GM12878 (cell line): Measurements from ENCODE around the gene ATP2B1. TPM values are rescaled to one million over a fixed set of nuclear protein-coding genes. Genes with fewer than 3 reads are reported as not detected.

Experiments
- ATAC-seq: fragments of 200-7000 bp; cut with Tn5 transposase; 3 replicates; pipeline ENCODE4 v1.9.1; 2020; ENCODE audit warnings: mild to moderate bottlenecking, moderate library complexity
- BruUV-seq: library from RNA; stranded (reverse); fragments of 400-500 nt; replicated peaks from 2 replicates; lab custom pipeline; 2021; lab: Mats Ljungman, UMichigan
- CTCF ChIA-PET: fragments of 300-600 bp; sonication (Branson Sonifier 250); formaldehyde crosslinking; extraction: SDS; loops from one replicate; lab custom pipeline; 2021; ENCODE audit warnings: inconsistent platforms; lab: Yijun Ruan, JAX
- POLR2A ChIA-PET: fragments of 350-600 bp; formaldehyde crosslinking; extraction: SDS; loops from one replicate; lab custom pipeline; 2021; ENCODE audit warnings: inconsistent platforms; lab: Charles Lee
- RAD21 ChIA-PET: fragments of 300-600 bp; sonication (Branson Sonifier 250); formaldehyde crosslinking; loops from one replicate; lab custom pipeline; 2023; ENCODE audit warnings: antibody characterized with exemption; ENCODE audit not compliant: unreplicated experiment; lab: Charles Lee
- SMC1A ChIA-PET: fragments of 300-600 bp; sonication (Branson Sonifier 250); formaldehyde crosslinking; loops from one replicate; lab custom pipeline; 2023; ENCODE audit not compliant: unreplicated experiment, uncharacterized antibody; lab: Charles Lee
- DNase-seq: peaks from one replicate; pipeline ENCODE4 v3.0.0-alpha.2; 2011; ENCODE audit warnings: low read depth, low spot score
- FAIRE-seq: peaks from 3 replicates; lab custom pipeline; 2011; peaks lifted over from hg19 to GRCh38; lab: Jason Lieb, UNC
- H2AFZ ChIP-seq: 2 replicates; pipeline ENCODE4 v1.6.0; 2011; ENCODE audit warnings: low read depth, low read length, control low read depth; ENCODE audit not compliant: control insufficient read depth
- H3K27ac ChIP-seq: 2 replicates; pipeline ENCODE4 v1.5.1; 2011; ENCODE audit warnings: control low read depth; ENCODE audit not compliant: control insufficient read depth, insufficient read depth
- H3K27me3 ChIP-seq, 2 experiments: replicated peaks in 1 of 2; 2 replicates each; pipeline versions ENCODE4 v1.6.0 to v1.6.1; 2011; ENCODE audit warnings: low read length in 1 of 2; ENCODE audit not compliant: control insufficient read depth in 2 of 2, insufficient read depth in 2 of 2
- H3K36me3 ChIP-seq, 2 experiments: 2 replicates each; pipeline ENCODE4 v1.5.1; 2011; ENCODE audit warnings: low read length in 1 of 2; ENCODE audit not compliant: control insufficient read depth in 2 of 2, insufficient read depth in 2 of 2
- H3K4me1 ChIP-seq: 2 replicates; pipeline ENCODE4 v1.6.1; 2011; ENCODE audit warnings: mild to moderate bottlenecking, low read length, moderate library complexity, mixed read lengths; ENCODE audit not compliant: control insufficient read depth, insufficient read depth
- H3K4me2 ChIP-seq: 2 replicates; pipeline ENCODE4 v1.6.0; 2011; ENCODE audit warnings: control low read depth; ENCODE audit not compliant: control insufficient read depth, insufficient read depth
- H3K4me3 ChIP-seq: fragments of 200-600 bp; sonication (generic); 2 replicates; pipeline ENCODE4 v1.5.1; 2016
- H3K79me2 ChIP-seq: 2 replicates; pipeline ENCODE4 v1.6.0; 2011; ENCODE audit warnings: low read length; ENCODE audit not compliant: control insufficient read depth, insufficient read depth
- H3K9ac ChIP-seq: 2 replicates; pipeline ENCODE4 v1.8.0; 2011; ENCODE audit warnings: low read length, control low read depth, mixed read lengths; ENCODE audit not compliant: control insufficient read depth, insufficient read depth
- H3K9me3 ChIP-seq: replicated peaks from 3 replicates; pipeline ENCODE4 v1.5.1; 2011; ENCODE audit warnings: mild to moderate bottlenecking, low read length; ENCODE audit not compliant: control insufficient read depth, insufficient read depth
- H4K20me1 ChIP-seq: 2 replicates; pipeline ENCODE4 v1.6.0; 2011; ENCODE audit not compliant: control insufficient read depth, insufficient read depth
- KAT2A ChIP-seq: conservative IDR thresholded peaks from 2 replicates; pipeline ENCODE4 v1.6.1; 2011; ENCODE audit warnings: low read depth, low read length; ENCODE audit not compliant: control insufficient read depth
- NRF1 ChIP-seq: conservative IDR thresholded peaks from 2 replicates; pipeline ENCODE4 v1.6.1; 2011; ENCODE audit warnings: mild to moderate bottlenecking, low read depth, low read length, improper control_type of control experiment
- STAT1 ChIP-seq: fragments of 450-650 bp; conservative IDR thresholded peaks from 2 replicates; pipeline ENCODE4 v1.6.1; 2014; ENCODE audit warnings: antibody characterized with exemption, mild to moderate bottlenecking
- TBL1XR1 ChIP-seq: IDR thresholded peaks from 2 replicates; pipeline ENCODE4 v1.6.1; 2012; ENCODE audit warnings: low read depth, low read length, improper control_type of control experiment
- WGBS: methylation state at CpG from one replicate; pipeline ENCODE4 v1.1.6; 2016; ENCODE audit warnings: low lambda C conversion rate; ENCODE audit not compliant: insufficient replicate concordance, insufficient coverage; ENCODE audit errors: missing lambda C conversion rate; 5-methylcytosine and 5-hydroxymethylcytosine counted together
- in situ Hi-C: fragments of 300-500 bp; cut with MboI; formaldehyde crosslinking; loops from 9 replicates; pipeline ENCODE4 v1.14.3; 2018; ENCODE audit warnings: mixed read lengths
- intact Hi-C: fragments of 100-400 bp; cut with micrococcal nuclease; formaldehyde crosslinking; loops from one replicate; pipeline ENCODE4 v1.14.2; 2022; ENCODE audit not compliant: unreplicated experiment
- polyA plus RNA-seq, 11 experiments: library from polyadenylated mRNA; depleted of rRNA in 4 of 11; unstranded in 6 of 11; stranded (reverse) in 5 of 11; fragments of >200 nt; fragmentation: Nextera tagmentation in 4 of 11; fragmentation: Illumina TruSeq in 1 of 11; extraction: Ambion mirVana in 4 of 11; extraction: Trizol in 1 of 11; gene quantifications; 1 replicate in 1 of 11; 2 replicates in 10 of 11; pipeline versions ENCODE4 v1.2.1 to v1.2.3, GENCODE V29; 2011 to 2016; ENCODE audit warnings: inconsistent platforms in 2 of 11, missing spikeins in 2 of 11, low read depth in 1 of 11
- total RNA-seq, 4 experiments: library from RNA; depleted of rRNA in 3 of 4; stranded (reverse); fragments of >200 nt in 3 of 4; fragmentation: Illumina TruSeq in 1 of 4; extraction: Trizol in 1 of 4; gene quantifications; 2 replicates each; pipeline versions ENCODE4 v1.2.1 to v1.2.3, GENCODE V29; 2013 to 2021
- TF ChIP-seq, protein P1 (sequence below): fragments of 450-650 bp; IDR thresholded peaks from 2 replicates; pipeline ENCODE4 v1.6.1; 2018; ENCODE audit warnings: borderline replicate concordance, mild to moderate bottlenecking; ENCODE audit not compliant: partially characterized antibody
- TF ChIP-seq, protein P2 (sequence below): fragments of 450-650 bp; IDR thresholded peaks from 2 replicates; pipeline ENCODE4 v1.6.1; 2016; ENCODE audit warnings: mild to moderate bottlenecking

Gene ATP2B1
- total and polyA plus RNA-seq, 10 of the 15 experiments (the other 5 are each of a cell fraction or from before 2014, with no cell fraction given), result 15.9 to 67.8 (median 48.5) TPM

DNA sequence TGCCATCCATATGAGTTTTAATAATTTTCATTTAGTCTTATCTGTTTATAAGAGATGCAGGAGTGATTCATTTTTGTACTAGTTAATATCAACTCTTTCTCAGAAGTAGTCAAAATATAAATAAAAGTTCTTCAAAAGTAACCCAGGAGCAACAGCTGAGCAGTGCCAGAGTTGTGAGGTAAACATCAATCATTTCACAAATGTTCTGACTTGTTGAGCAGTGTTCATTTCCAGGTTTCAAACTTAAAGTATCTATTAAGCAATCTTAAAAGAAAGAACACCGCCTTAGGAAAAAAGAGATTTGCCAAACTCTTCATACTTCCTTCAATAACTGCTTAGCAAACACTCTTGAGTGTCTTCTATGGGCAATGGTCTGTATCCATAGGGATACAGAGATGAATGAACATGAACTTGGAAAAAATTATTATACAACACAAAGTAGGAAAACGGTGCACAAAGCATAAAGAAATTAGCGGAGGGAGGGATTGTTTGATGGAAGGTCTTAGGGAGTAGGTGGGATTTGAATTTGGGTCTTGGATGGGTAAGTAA lies 140.9 kb downstream of the ATP2B1 start:
- intact Hi-C loops, result no loop called here

More for the DNA sequence above, 140.9 kb downstream of the ATP2B1 start:
- Histone ChIP-seq H3K27ac (no peak overlapping the region), H3K27me3 (no peaks in the 10 kb centered on the region), H3K4me2 (no peak overlapping the region), H3K79me2 (no peaks in the 10 kb centered on the region), H3K9me3 (no peaks in the 10 kb centered on the region), H3K36me3 (no peaks in the 10 kb centered on the region), H3K4me3 (no peak overlapping the region), H2AFZ (no peak overlapping the region), H4K20me1 (no peaks in the 10 kb centered on the region), H3K9ac (no peak overlapping the region), H3K4me1 (no peaks in the 10 kb centered on the region)
- 95% methylated on average over 3 of the region's 3 CpGs for WGBS
- ATAC-seq, result no peak
- in situ Hi-C loops, result no loop called here
- CTCF ChIA-PET, result interaction anchor here (0.6 kb wide), 1 partner anchor 275 kb away, joined by 3 read pairs; no protein-coding TSS in a partner anchor
- SMC1A ChIA-PET, result interaction anchor here (0.6 kb wide), 1 partner anchor 16 kb away, joined by 3 read pairs; no protein-coding TSS in a partner anchor
- POLR2A ChIA-PET, result no interaction called here
- RAD21 ChIA-PET, result no interaction called here
- BruUV-seq, result no TSS peak
- FAIRE-seq, result no peak
- TF ChIP-seq, protein P1, sequence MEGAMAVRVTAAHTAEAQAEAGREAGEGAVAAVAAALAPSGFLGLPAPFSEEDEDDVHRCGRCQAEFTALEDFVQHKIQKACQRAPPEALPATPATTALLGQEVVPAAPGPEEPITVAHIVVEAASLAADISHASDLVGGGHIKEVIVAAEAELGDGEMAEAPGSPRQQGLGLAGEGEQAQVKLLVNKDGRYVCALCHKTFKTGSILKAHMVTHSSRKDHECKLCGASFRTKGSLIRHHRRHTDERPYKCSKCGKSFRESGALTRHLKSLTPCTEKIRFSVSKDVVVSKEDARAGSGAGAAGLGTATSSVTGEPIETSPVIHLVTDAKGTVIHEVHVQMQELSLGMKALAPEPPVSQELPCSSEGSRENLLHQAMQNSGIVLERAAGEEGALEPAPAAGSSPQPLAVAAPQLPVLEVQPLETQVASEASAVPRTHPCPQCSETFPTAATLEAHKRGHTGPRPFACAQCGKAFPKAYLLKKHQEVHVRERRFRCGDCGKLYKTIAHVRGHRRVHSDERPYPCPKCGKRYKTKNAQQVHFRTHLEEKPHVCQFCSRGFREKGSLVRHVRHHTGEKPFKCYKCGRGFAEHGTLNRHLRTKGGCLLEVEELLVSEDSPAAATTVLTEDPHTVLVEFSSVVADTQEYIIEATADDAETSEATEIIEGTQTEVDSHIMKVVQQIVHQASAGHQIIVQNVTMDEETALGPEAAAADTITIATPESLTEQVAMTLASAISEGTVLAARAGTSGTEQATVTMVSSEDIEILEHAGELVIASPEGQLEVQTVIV, result no peak
- no peak for TF ChIP-seq KAT2A
- no peak for TF ChIP-seq STAT1
- TF ChIP-seq, protein P2, sequence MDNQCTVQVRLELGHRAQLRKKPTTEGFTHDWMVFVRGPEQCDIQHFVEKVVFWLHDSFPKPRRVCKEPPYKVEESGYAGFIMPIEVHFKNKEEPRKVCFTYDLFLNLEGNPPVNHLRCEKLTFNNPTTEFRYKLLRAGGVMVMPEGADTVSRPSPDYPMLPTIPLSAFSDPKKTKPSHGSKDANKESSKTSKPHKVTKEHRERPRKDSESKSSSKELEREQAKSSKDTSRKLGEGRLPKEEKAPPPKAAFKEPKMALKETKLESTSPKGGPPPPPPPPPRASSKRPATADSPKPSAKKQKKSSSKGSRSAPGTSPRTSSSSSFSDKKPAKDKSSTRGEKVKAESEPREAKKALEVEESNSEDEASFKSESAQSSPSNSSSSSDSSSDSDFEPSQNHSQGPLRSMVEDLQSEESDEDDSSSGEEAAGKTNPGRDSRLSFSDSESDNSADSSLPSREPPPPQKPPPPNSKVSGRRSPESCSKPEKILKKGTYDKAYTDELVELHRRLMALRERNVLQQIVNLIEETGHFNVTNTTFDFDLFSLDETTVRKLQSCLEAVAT, result no peak
- no peak for TF ChIP-seq TBL1XR1
- TF ChIP-seq NRF1, result no peak
- DNase-seq, result no peak
